DOHH2 (cell line): ENCODE results near the gene SEPTIN7.

ENCODE experiments used
- H3F3A ChIP-seq: fragments of 200-600 bp; sonication (generic), shearing (Covaris generic); 2 replicates; pipeline ENCODE4 v1.6.0; 2016; ENCODE audit warnings: antibody characterized with exemption, mild to moderate bottlenecking; ENCODE audit not compliant: control insufficient read depth, insufficient read depth
- H3K27ac ChIP-seq: fragments of 200-600 bp; sonication (generic); 2 replicates; pipeline ENCODE4 v1.5.1; 2014; ENCODE audit warnings: low read depth, mild to moderate bottlenecking, low read length, moderate library complexity
- H3K27me3 ChIP-seq: fragments of 200-600 bp; sonication (generic); 2 replicates; pipeline ENCODE4 v1.6.1; 2014; ENCODE audit warnings: mild to moderate bottlenecking, low read length, mixed read lengths; ENCODE audit not compliant: control insufficient read depth
- H3K36me3 ChIP-seq: fragments of 200-600 bp; sonication (generic); 2 replicates; pipeline ENCODE4 v1.6.1; 2014; ENCODE audit warnings: mild to moderate bottlenecking, low read length, moderate library complexity, mixed read lengths; ENCODE audit not compliant: control insufficient read depth
- H3K4me1 ChIP-seq: fragments of 200-600 bp; sonication (generic); 2 replicates; pipeline ENCODE4 v1.6.1; 2014; ENCODE audit warnings: mild to moderate bottlenecking, low read length, mixed read lengths; ENCODE audit not compliant: control insufficient read depth
- H3K4me2 ChIP-seq: fragments of 200-600 bp; sonication (generic); 2 replicates; pipeline ENCODE4 v1.6.0; 2014; ENCODE audit warnings: mild to moderate bottlenecking, low read length, moderate library complexity
- H3K4me3 ChIP-seq: fragments of 200-600 bp; sonication (generic); 2 replicates; pipeline ENCODE4 v1.5.1; 2014; ENCODE audit warnings: mild to moderate bottlenecking, low read length, mixed read lengths
- H3K79me2 ChIP-seq: fragments of 200-600 bp; sonication (generic); 2 replicates; pipeline ENCODE4 v1.6.1; 2014; ENCODE audit warnings: mild to moderate bottlenecking, low read length, mixed read lengths; ENCODE audit not compliant: control insufficient read depth
- H3K9me2 ChIP-seq: fragments of 200-600 bp; sonication (generic); replicated peaks from 2 replicates; pipeline ENCODE4 v1.6.1; 2014; ENCODE audit warnings: mild to moderate bottlenecking, low read length, mixed read lengths; ENCODE audit not compliant: control insufficient read depth
- H3K9me3 ChIP-seq: fragments of 200-600 bp; sonication (generic); 2 replicates; pipeline ENCODE4 v1.6.1; 2014; ENCODE audit warnings: antibody characterized with exemption, low read length, mixed read lengths; ENCODE audit not compliant: control insufficient read depth, insufficient read depth
- H4K20me1 ChIP-seq: fragments of 200-600 bp; sonication (generic); 2 replicates; pipeline ENCODE4 v1.6.0; 2014; ENCODE audit warnings: low read depth, mild to moderate bottlenecking, antibody characterized with exemption, low read length, moderate library complexity; ENCODE audit not compliant: control insufficient read depth, insufficient read depth
- EZH2phosphoT487 ChIP-seq: fragments of 200-600 bp; sonication (generic); IDR thresholded peaks from 2 replicates; pipeline ENCODE4 v1.6.1; 2017; ENCODE audit warnings: borderline replicate concordance, mild to moderate bottlenecking, antibody characterized with exemption, low read length, moderate library complexity, mixed read lengths
- TF ChIP-seq, protein P1 (sequence below): fragments of 200-600 bp; sonication (generic); IDR thresholded peaks from one replicate; pipeline ENCODE4 v1.5.1; 2014; ENCODE audit warnings: antibody characterized with exemption, mild to moderate bottlenecking, low read depth, low read length; ENCODE audit not compliant: poor library complexity, severe bottlenecking

The SEPTIN7 gene

GRCh38 chr7:35819954-35820703, 19.3 kb downstream of the SEPTIN7 start:
- no peak overlapping the region for H3K4me3 ChIP-seq
- H3K9me3 ChIP-seq, result peaks cover 5% of the 10 kb centered on the region; the same call in 1 of the 2 replicates
- peaks cover 24% of the 10 kb centered on the region for H3K4me1 ChIP-seq
- TF ChIP-seq, protein P1, sequence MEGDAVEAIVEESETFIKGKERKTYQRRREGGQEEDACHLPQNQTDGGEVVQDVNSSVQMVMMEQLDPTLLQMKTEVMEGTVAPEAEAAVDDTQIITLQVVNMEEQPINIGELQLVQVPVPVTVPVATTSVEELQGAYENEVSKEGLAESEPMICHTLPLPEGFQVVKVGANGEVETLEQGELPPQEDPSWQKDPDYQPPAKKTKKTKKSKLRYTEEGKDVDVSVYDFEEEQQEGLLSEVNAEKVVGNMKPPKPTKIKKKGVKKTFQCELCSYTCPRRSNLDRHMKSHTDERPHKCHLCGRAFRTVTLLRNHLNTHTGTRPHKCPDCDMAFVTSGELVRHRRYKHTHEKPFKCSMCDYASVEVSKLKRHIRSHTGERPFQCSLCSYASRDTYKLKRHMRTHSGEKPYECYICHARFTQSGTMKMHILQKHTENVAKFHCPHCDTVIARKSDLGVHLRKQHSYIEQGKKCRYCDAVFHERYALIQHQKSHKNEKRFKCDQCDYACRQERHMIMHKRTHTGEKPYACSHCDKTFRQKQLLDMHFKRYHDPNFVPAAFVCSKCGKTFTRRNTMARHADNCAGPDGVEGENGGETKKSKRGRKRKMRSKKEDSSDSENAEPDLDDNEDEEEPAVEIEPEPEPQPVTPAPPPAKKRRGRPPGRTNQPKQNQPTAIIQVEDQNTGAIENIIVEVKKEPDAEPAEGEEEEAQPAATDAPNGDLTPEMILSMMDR, result no peak
- TF ChIP-seq EZH2phosphoT487, result no peak
- peaks cover 2% of the 10 kb centered on the region; the same call in 1 of the 2 replicates for H3F3A ChIP-seq
- H3K9me2 ChIP-seq, result no peaks in the 10 kb centered on the region
- peaks cover 63% of the 10 kb centered on the region for H4K20me1 ChIP-seq
- H3K27ac ChIP-seq, result no peak overlapping the region
- peaks cover 39% of the 10 kb centered on the region for H3K36me3 ChIP-seq
- H3K27me3 ChIP-seq, result no peaks in the 10 kb centered on the region
- peaks cover 100% of the 10 kb centered on the region for H3K79me2 ChIP-seq
- no peak overlapping the region for H3K4me2 ChIP-seq

DNA sequence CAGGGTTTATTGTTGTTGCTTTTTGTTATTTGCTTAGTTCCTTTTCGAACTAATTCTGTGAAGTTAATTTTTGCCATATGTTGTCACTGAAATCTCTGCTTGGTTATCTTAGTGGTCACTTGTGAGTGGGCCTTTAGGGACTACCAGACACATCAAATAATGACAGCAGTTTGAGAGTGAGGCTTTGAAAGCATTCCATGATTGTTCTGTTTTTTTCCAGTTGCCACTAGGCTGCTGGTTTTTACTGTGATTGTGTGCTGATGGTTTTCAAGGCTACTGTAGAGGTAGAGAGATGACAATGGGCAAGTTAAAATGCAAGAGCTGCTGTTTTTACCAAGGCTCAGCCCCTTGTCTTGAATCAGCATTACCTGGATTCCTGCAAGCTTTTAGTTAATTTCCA, 20.0 kb downstream of the SEPTIN7 start:
- Histone ChIP-seq H3K4me2 (no peak overlapping the region), H3K9me3 (peaks cover 5% of the 10 kb centered on the region; the same call in 1 of the 2 replicates), H3K4me3 (no peak overlapping the region), H3K27me3 (no peaks in the 10 kb centered on the region), H3K27ac (no peak overlapping the region), H3K79me2 (peaks cover 100% of the 10 kb centered on the region), H3K9me2 (no peaks in the 10 kb centered on the region), H4K20me1 (peaks cover 66% of the 10 kb centered on the region), H3F3A (peaks cover 2% of the 10 kb centered on the region; the same call in 1 of the 2 replicates), H3K4me1 (peaks cover 22% of the 10 kb centered on the region), H3K36me3 (peaks cover 34% of the 10 kb centered on the region)
- no peak for TF ChIP-seq EZH2phosphoT487

DNA sequence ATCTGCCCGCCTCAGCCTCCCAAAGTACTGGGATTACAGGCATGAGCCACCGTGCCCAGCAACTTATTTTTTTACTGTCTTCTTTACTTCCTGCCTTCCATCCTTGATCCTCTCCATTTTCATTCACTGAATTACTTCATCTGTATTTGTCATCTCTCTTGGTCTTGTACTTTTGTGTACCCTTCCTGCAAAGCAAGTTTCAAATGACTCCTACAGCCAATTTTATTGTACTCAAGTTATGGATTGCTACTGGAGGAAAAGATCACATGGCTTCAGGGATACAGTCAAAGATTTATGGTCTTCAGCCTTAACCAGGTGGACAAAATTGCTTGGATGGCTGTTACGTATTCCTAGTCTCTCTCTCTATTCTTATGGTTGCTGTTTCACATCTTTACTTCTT, 22.6 kb downstream of the SEPTIN7 start:
- H3K4me3 ChIP-seq, result no peak overlapping the region
- H3K36me3 ChIP-seq, result peaks cover 26% of the 10 kb centered on the region
- TF ChIP-seq, protein P1, result no peak
- no peak for TF ChIP-seq EZH2phosphoT487
- no peaks in the 10 kb centered on the region for H3K27me3 ChIP-seq
- H4K20me1 ChIP-seq, result peaks cover 43% of the 10 kb centered on the region
- no peak overlapping the region for H3K4me2 ChIP-seq
- H3F3A ChIP-seq, result peaks cover 2% of the 10 kb centered on the region; the same call in 1 of the 2 replicates
- peaks cover 5% of the 10 kb centered on the region; the same call in 1 of the 2 replicates for H3K9me3 ChIP-seq
- no peaks in the 10 kb centered on the region for H3K9me2 ChIP-seq
- peaks cover 9% of the 10 kb centered on the region for H3K4me1 ChIP-seq
- H3K27ac ChIP-seq, result no peak overlapping the region
- peaks cover 100% of the 10 kb centered on the region for H3K79me2 ChIP-seq

GRCh38 chr7:35825974-35826373, 25.1 kb downstream of the SEPTIN7 start:
- Histone ChIP-seq H3K27me3 (no peaks in the 10 kb centered on the region), H3K79me2 (peaks cover 100% of the 10 kb centered on the region), H3K4me2 (no peak overlapping the region), H3K27ac (no peak overlapping the region), H3F3A (peaks cover 5% of the 10 kb centered on the region; the same call in 1 of the 2 replicates), H3K9me3 (no peaks in the 10 kb centered on the region), H3K9me2 (no peaks in the 10 kb centered on the region), H3K4me1 (peaks cover 21% of the 10 kb centered on the region), H3K4me3 (no peak overlapping the region), H3K36me3 (peaks cover 29% of the 10 kb centered on the region), H4K20me1 (peaks cover 43% of the 10 kb centered on the region)
- no peak for TF ChIP-seq EZH2phosphoT487
- TF ChIP-seq, protein P1, result no peak
